Thyroid gland (tissue), 4 donors: ENCODE results near the gene GMEB1. TPM values are rescaled to one million over a fixed set of nuclear protein-coding genes. Genes with fewer than 3 reads are reported as not detected.
"Not testable (repeated sequence)": the region's sequence is repeated elsewhere in the genome, so short reads cannot be mapped to it uniquely, and the experiment has no call there.

Experiments used
- DNase-seq, 2 donors: peaks; one replicate each; pipeline ENCODE4 v3.0.0-alpha.2; 2019
- H3K27ac ChIP-seq, 3 donors: fragments of 200-600 bp; sonication (generic); 1 replicate in 2 of 3; 2 replicates in 1 of 3; pipeline ENCODE4 v1.5.1; 2016 to 2019; ENCODE audit warnings: mild to moderate bottlenecking in 1 of 3, moderate library complexity in 1 of 3
- H3K27me3 ChIP-seq: fragments of 200-600 bp; sonication (generic); one replicate; pipeline ENCODE4 v1.5.1; 2019
- H3K36me3 ChIP-seq, 2 donors: fragments of 200-600 bp; sonication (generic); one replicate each; pipeline ENCODE4 v1.5.1; 2016 to 2019
- H3K4me1 ChIP-seq, 2 donors: fragments of 200-600 bp; sonication (generic); one replicate each; pipeline ENCODE4 v1.5.1; 2017 to 2019
- H3K4me3 ChIP-seq, 3 donors: fragments of 200-600 bp; sonication (generic); replicated peaks in 1 of 3; 1 replicate in 2 of 3; 2 replicates in 1 of 3; pipeline ENCODE4 v1.5.1; 2016; ENCODE audit warnings: mild to moderate bottlenecking in 1 of 3
- H3K9me3 ChIP-seq: fragments of 200-600 bp; sonication (generic); one replicate; pipeline ENCODE4 v1.5.1; 2017
- POLR2A ChIP-seq, 2 donors: fragments of 450-650 bp; IDR thresholded peaks; one replicate each; pipeline ENCODE4 v1.6.1; 2017; ENCODE audit warnings: antibody characterized with exemption in 2 of 2, mild to moderate bottlenecking in 2 of 2, moderate library complexity in 1 of 2
- WGBS, 2 donors: methylation state at CpG; one replicate each; pipeline ENCODE4 v1.1.5; 2017; 5-methylcytosine and 5-hydroxymethylcytosine counted together
- intact Hi-C: fragments of 100-400 bp; cut with DNase I; formaldehyde crosslinking; loops from one replicate; pipeline ENCODE4 v1.15.1; 2023
- total RNA-seq, 4 donors: library from RNA; depleted of rRNA; stranded (reverse); fragments of >200 nt; gene quantifications; one replicate each; pipeline ENCODE4 v1.2.3, GENCODE V29; 2016
- TF ChIP-seq, protein P1 (sequence below), 6 experiments: fragments of 200-600 bp in 3 of 6; fragments of 450-650 bp in 3 of 6; sonication (generic) in 3 of 6; IDR thresholded peaks; one replicate each; pipeline ENCODE4 v1.5.1; 2016 to 2019; ENCODE audit warnings: antibody characterized with exemption in 6 of 6, mild to moderate bottlenecking in 2 of 6, inconsistent platforms in 1 of 6, moderate library complexity in 1 of 6

The GMEB1 gene
- total RNA-seq, 4 donors from 2014 or later: 5.5 to 13.5 (median 11.6) TPM

DNA sequence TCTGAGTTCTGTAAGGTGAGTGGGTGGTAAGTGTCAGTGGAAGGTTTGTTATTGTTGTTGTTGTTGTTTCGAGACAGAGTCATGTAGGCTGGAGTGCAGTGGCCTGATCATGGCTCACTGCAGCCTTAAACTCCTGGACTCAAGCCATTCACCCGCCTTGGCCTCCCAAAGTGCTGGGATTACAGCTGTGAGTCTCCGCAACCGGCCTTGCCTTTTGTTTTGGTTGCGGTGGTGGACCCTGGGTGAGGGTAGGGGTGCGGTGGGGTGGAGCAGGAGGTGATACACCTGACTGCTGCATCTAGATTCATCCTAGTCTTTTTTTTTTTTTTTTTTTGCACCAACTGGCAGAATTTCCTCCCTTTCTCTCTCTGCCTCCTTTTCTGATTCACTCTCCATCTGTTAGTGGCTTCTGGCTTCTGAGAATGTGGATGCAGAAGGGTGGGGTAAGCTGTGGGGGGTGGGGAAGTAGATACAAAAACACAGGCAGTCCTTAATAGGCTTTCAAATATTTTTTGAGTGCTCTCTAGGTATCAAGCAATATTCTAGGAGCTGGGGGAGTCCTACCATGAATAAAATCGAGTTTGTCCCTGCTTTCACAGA, 4.6 kb upstream of the GMEB1 start:
- H3K27me3 ChIP-seq: no peaks in the 10 kb centered on the region
- TF ChIP-seq, protein P1, sequence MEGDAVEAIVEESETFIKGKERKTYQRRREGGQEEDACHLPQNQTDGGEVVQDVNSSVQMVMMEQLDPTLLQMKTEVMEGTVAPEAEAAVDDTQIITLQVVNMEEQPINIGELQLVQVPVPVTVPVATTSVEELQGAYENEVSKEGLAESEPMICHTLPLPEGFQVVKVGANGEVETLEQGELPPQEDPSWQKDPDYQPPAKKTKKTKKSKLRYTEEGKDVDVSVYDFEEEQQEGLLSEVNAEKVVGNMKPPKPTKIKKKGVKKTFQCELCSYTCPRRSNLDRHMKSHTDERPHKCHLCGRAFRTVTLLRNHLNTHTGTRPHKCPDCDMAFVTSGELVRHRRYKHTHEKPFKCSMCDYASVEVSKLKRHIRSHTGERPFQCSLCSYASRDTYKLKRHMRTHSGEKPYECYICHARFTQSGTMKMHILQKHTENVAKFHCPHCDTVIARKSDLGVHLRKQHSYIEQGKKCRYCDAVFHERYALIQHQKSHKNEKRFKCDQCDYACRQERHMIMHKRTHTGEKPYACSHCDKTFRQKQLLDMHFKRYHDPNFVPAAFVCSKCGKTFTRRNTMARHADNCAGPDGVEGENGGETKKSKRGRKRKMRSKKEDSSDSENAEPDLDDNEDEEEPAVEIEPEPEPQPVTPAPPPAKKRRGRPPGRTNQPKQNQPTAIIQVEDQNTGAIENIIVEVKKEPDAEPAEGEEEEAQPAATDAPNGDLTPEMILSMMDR (IDR thresholded peaks at IDR 0.05): no peak
- no peak for TF ChIP-seq POLR2A (IDR thresholded peaks at IDR 0.05)
- no peak overlapping the region for H3K4me3 ChIP-seq
- no peak for DNase-seq
- WGBS, 2 donors: 51 to 54% methylated on average over 6 to 7 of the region's 7 CpGs
- H3K27ac ChIP-seq: no peak overlapping the region
- peaks cover 9 to 11% of the 10 kb centered on the region in 2 donors for H3K4me1 ChIP-seq
- intact Hi-C loops: no loop called here
- no peaks in the 10 kb centered on the region for H3K9me3 ChIP-seq
- no peaks in the 10 kb centered on the region for H3K36me3 ChIP-seq

DNA sequence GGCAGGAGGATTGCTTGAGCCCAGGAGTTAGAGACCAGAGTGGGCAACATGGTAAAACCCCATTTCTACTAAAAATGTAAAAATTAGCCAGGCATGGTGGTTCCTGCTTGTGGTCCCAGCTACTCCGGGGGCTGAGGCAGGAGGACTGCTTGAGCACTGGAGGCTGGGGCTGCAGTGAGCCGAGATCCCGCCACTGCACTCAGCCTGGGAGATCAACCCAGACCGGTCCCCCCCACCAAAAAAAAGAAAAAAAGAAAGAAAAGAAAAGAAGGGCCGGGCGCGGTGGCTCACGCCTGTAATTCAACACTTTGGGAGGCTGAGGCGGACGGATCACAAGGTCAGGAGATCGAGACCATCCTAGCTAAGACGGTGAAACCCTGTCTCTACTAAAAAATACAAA, 1.8 kb upstream of the GMEB1 start:
- 95 to 97% methylated on average over 12 of the region's 12 CpGs for WGBS, 2 donors
- TF ChIP-seq, protein P1 (IDR thresholded peaks at IDR 0.05): no peak
- no peak for TF ChIP-seq POLR2A (IDR thresholded peaks at IDR 0.05)
- Histone ChIP-seq H3K27ac (no peak overlapping the region), H3K4me3 (no peak overlapping the region), H3K36me3 (no peaks in the 10 kb centered on the region), H3K4me1 (peaks cover 9 to 16% of the 10 kb centered on the region in 2 donors), H3K9me3 (no peaks in the 10 kb centered on the region), H3K27me3 (no peaks in the 10 kb centered on the region)
- DNase-seq: no peak
- intact Hi-C loops: no loop called here

DNA sequence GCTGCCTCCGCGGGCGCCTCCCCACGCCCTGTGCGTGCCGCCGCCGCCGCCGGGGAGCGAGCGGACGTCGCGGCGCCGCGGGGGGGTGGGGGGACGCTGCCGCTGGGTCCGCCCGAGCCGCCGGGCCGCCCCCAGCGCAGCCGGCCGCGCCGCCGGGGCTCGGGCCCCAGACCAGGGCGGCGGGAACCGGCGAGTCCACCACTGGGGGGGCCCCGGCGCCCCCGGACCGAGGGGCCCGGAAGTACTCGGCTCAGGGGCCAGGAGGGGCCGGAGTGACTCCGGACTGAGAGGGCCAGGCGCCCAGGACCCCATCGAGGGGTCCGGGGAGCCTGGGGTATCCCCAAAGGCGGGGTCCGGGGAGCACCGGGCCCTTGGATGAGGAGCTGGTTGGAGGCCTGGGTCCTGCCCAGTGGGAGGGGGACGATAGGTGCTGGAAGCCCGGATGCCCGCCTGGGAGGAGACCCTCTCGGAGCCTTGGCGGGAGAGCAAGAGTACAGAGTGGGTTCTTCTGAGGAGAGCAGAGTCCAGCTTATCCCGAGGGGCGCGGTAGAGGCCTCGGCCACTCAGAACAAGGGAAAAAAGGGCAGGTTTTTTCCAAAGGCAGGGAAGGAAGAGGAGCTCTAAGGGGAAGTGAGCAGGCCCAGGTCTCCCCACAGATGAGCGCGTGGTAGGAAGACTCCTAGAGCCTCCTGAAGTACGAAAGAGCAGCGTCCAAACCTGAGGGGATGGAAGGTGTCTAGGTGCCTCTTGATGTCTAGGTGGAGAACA, 556 bp downstream of the GMEB1 start:
- Histone ChIP-seq H3K27ac (peak overlapping the region; percentile 96 to 98 (median 97)), H3K4me3 (peak overlapping the region; percentile 48 to 95 (median 90)), H3K27me3 (no peaks in the 10 kb centered on the region), H3K36me3 (no peaks in the 10 kb centered on the region), H3K9me3 (no peaks in the 10 kb centered on the region), H3K4me1 (peaks cover 9 to 16% of the 10 kb centered on the region in 2 donors)
- TF ChIP-seq, protein P1 (IDR thresholded peaks at IDR 0.05): no peak
- peak; percentile 25 to 49 for TF ChIP-seq POLR2A (IDR thresholded peaks at IDR 0.05)
- 0 to 2% methylated on average over 12 to 16 of the region's 63 CpGs for WGBS, 2 donors
- DNase-seq: peak; percentile 46 to 70
- intact Hi-C loops: no loop called here

DNA sequence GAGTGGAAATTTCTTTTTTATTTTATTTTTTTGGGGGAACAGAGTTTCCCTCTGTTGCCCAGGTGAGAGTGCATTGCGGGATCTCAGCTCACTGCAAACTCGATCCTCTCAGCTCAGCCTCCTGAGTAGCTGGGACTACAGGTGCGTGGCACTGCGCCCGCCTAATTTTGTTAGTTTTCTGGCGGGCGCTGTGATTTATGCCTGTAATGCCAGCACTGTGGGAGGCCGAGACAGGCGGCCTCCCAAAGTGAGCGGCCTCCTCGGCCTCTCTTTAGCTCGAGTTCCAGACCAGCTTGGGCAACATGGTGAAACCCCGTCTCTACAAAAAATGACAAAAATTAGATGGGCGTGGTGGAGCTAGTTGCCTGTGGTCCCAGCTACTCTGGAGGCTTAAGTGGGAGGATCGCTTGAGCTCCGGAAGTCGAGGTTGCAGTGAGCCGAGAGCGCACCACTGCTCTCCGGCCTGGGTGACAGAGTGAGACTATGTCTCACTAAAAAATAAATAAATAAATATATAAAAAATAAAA, 2.7 kb downstream of the GMEB1 start:
- TF ChIP-seq, protein P1 (IDR thresholded peaks at IDR 0.05): no peak
- TF ChIP-seq POLR2A (IDR thresholded peaks at IDR 0.05): no peak
- Histone ChIP-seq H3K27ac (no peak overlapping the region), H3K36me3 (no peaks in the 10 kb centered on the region), H3K27me3 (no peaks in the 10 kb centered on the region), H3K4me1 (peaks cover 9 to 16% of the 10 kb centered on the region in 2 donors), H3K4me3 (no peak overlapping the region), H3K9me3 (no peaks in the 10 kb centered on the region)
- intact Hi-C loops: no loop called here
- WGBS, 2 donors: 95 to 96% methylated on average over 20 of the region's 20 CpGs
- DNase-seq: no peak

DNA sequence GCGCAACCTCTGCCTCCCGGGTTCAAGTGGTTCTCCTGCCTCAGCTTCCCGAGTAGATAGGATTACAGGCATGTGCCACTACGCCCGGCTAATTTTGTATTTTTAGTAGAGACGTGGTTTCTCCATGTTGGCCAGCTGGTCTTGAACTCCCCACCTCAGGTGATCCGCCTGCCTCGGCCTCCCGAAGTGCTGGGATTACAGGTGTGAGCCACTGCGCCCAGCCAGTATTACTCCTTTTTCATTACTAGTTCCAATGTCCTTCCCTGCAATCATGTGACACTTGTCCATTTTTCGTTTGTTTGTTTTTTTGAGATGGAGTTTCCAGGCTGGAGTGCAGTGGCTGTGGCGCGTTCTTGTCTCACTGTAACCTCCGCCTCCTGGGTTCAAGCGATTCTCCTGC, 4.4 kb downstream of the GMEB1 start:
- H3K9me3 ChIP-seq, H3K36me3 ChIP-seq, H3K4me1 ChIP-seq, H3K4me3 ChIP-seq, DNase-seq, H3K27ac ChIP-seq, H3K27me3 ChIP-seq, intact Hi-C loops: not testable (repeated sequence)
- WGBS, 2 donors: 94 to 95% methylated on average over 15 of the region's 15 CpGs
